Breast epithelium (tissue), 4 donors: ENCODE measurements around the gene FTL. TPM values are rescaled to one million over a fixed set of nuclear protein-coding genes. Genes with fewer than 3 reads are reported as not detected.

Source experiments
- DNase-seq, 2 donors: peaks; one replicate each; pipeline ENCODE4 v3.0.0-alpha.2; 2019; ENCODE audit warnings: low spot score in 2 of 2
- H3K27ac ChIP-seq, 2 donors: fragments of 200-600 bp; sonication (generic) in 1 of 2; one replicate each; pipeline ENCODE4 v1.5.1; 2016 to 2019; ENCODE audit warnings: mild to moderate bottlenecking in 1 of 2
- H3K27me3 ChIP-seq, 2 donors: fragments of 200-600 bp; sonication (generic) in 1 of 2; one replicate each; pipeline versions ENCODE4 v1.5.1 to v1.6.0; 2017 to 2019; ENCODE audit warnings: control low read depth in 1 of 2, mild to moderate bottlenecking in 1 of 2
- H3K36me3 ChIP-seq: fragments of 200-600 bp; one replicate; pipeline ENCODE4 v1.5.1; 2019
- H3K4me1 ChIP-seq, 2 donors: fragments of 200-600 bp; sonication (generic); one replicate each; pipeline ENCODE4 v1.5.1; 2016 to 2019; ENCODE audit warnings: control low read depth in 1 of 2
- H3K4me3 ChIP-seq, 3 donors: fragments of 200-600 bp; sonication (generic); 1 replicate in 2 of 3; 2 replicates in 1 of 3; pipeline ENCODE4 v1.5.1; 2016 to 2019; ENCODE audit warnings: mild to moderate bottlenecking in 3 of 3, moderate library complexity in 2 of 3
- H3K9me3 ChIP-seq, 2 donors: fragments of 200-600 bp; sonication (generic) in 1 of 2; one replicate each; pipeline ENCODE4 v1.5.1; 2016 to 2019; ENCODE audit warnings: control low read depth in 1 of 2
- POLR2A ChIP-seq: fragments of 450-650 bp; IDR thresholded peaks from one replicate; pipeline ENCODE4 v1.6.1; 2016; ENCODE audit warnings: antibody characterized with exemption, mild to moderate bottlenecking, moderate library complexity
- POLR2AphosphoS5 ChIP-seq, 3 donors: sonication (generic); formaldehyde crosslinking; IDR thresholded peaks; one replicate each; pipeline ENCODE4 v1.6.1; 2017; ENCODE audit warnings: antibody characterized with exemption in 3 of 3
- intact Hi-C: fragments of 100-400 bp; cut with DNase I; formaldehyde crosslinking; loops from one replicate; pipeline ENCODE4 v1.15.1; 2023; ENCODE audit warnings: low total_unique reads
- total RNA-seq, 3 donors: library from RNA; depleted of rRNA; stranded (reverse); fragments of >200 nt; gene quantifications; one replicate each; pipeline ENCODE4 v1.1.0, GENCODE V29; 2016
- TF ChIP-seq, protein P1 (sequence below), 3 donors: fragments of 450-650 bp; IDR thresholded peaks; one replicate each; pipeline ENCODE4 v1.5.1; 2016 to 2017; ENCODE audit warnings: antibody characterized with exemption in 3 of 3, mild to moderate bottlenecking in 3 of 3, moderate library complexity in 3 of 3

Gene FTL
- total RNA-seq, 3 donors from 2014 or later = 3,861 to 12,429 (median 4,028) TPM

GRCh38 chr19:49010453-49010852 lies 45.3 kb downstream of the FTL start:
- Histone ChIP-seq H3K4me1 (no peaks in the 10 kb centered on the region), H3K9me3 (no peaks in the 10 kb centered on the region), H3K36me3 (peaks cover 9% of the 10 kb centered on the region), H3K27ac (no peak overlapping the region), H3K4me3 (no peak overlapping the region), H3K27me3 (no peaks in the 10 kb centered on the region)
- intact Hi-C loops = no loop called here
- DNase-seq = no peak
- no peak for TF ChIP-seq POLR2A
- no peak for TF ChIP-seq POLR2AphosphoS5 (IDR thresholded peaks at IDR 0.05)
- TF ChIP-seq, protein P1, sequence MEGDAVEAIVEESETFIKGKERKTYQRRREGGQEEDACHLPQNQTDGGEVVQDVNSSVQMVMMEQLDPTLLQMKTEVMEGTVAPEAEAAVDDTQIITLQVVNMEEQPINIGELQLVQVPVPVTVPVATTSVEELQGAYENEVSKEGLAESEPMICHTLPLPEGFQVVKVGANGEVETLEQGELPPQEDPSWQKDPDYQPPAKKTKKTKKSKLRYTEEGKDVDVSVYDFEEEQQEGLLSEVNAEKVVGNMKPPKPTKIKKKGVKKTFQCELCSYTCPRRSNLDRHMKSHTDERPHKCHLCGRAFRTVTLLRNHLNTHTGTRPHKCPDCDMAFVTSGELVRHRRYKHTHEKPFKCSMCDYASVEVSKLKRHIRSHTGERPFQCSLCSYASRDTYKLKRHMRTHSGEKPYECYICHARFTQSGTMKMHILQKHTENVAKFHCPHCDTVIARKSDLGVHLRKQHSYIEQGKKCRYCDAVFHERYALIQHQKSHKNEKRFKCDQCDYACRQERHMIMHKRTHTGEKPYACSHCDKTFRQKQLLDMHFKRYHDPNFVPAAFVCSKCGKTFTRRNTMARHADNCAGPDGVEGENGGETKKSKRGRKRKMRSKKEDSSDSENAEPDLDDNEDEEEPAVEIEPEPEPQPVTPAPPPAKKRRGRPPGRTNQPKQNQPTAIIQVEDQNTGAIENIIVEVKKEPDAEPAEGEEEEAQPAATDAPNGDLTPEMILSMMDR (IDR thresholded peaks at IDR 0.05) = no peak

DNA sequence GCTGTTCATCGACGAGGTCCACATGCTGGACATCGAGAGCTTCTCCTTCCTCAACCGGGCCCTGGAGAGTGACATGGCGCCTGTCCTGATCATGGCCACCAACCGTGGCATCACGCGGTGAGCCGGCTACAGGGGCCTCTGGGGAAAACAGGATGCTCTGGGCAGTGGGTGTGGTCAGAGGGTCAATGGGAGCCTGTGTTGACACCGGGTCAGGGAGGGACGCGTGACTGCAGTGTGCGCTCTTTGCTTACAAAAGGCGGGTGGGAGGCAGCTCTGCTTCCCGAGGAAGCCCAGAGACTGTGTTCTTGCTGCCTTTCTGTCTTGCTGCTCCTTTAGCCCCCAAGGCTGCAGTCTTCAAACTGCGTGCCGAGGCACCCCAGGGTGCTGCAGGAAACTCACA lies 46.1 kb downstream of the FTL start:
- Histone ChIP-seq H3K4me3 (no peak overlapping the region), H3K9me3 (no peaks in the 10 kb centered on the region), H3K27me3 (no peaks in the 10 kb centered on the region), H3K4me1 (no peaks in the 10 kb centered on the region), H3K36me3 (peaks cover 9% of the 10 kb centered on the region), H3K27ac (no peak overlapping the region)
- TF ChIP-seq POLR2AphosphoS5 (IDR thresholded peaks at IDR 0.05) = no peak
- no peak for TF ChIP-seq POLR2A
- TF ChIP-seq, protein P1 (IDR thresholded peaks at IDR 0.05) = no peak
- intact Hi-C loops = no loop called here
- DNase-seq = no peak

- Histone ChIP-seq H3K36me3 (peaks cover 4% of the 10 kb centered on the region), H3K4me3 (no peak overlapping the region), H3K9me3 (no peaks in the 10 kb centered on the region), H3K27me3 (no peaks in the 10 kb centered on the region), H3K27ac (no peak overlapping the region), H3K4me1 (peaks cover 0 to 4% of the 10 kb centered on the region in 2 donors)
- no peak for DNase-seq
- TF ChIP-seq POLR2AphosphoS5 (IDR thresholded peaks at IDR 0.05) (no peak), POLR2A (no peak)
- TF ChIP-seq, protein P1 (IDR thresholded peaks at IDR 0.05) = no peak
- intact Hi-C loops = no loop called here
Observed at GRCh38 chr19:49014123-49014869, 49.2 kb downstream of the FTL start.

DNA sequence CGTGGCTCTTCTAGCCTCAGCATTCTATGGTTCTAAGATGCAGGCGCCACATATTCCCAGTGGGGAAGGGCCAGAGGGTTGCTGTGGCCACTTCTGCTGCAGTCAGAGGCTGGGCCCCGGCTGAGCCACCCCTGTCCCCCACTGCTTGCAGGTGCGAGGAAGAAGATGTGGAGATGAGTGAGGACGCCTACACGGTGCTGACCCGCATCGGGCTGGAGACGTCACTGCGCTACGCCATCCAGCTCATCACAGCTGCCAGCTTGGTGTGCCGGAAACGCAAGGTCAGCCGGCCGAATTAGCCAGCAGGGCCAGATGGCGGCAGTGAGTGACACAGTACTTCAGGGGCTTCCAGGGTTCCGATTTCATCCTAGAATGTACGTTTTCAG lies 49.8 kb downstream of the FTL start:
- peaks cover 0 to 6% of the 10 kb centered on the region in 2 donors for H3K4me1 ChIP-seq
- DNase-seq = no peak
- TF ChIP-seq, protein P1 (IDR thresholded peaks at IDR 0.05) = no peak
- TF ChIP-seq POLR2A = no peak
- TF ChIP-seq POLR2AphosphoS5 (IDR thresholded peaks at IDR 0.05) = no peak
- no peak overlapping the region for H3K4me3 ChIP-seq
- intact Hi-C loops = no loop called here
- no peaks in the 10 kb centered on the region for H3K9me3 ChIP-seq
- no peaks in the 10 kb centered on the region for H3K27me3 ChIP-seq
- H3K36me3 ChIP-seq = peaks cover 4% of the 10 kb centered on the region
- H3K27ac ChIP-seq = no peak overlapping the region

DNA sequence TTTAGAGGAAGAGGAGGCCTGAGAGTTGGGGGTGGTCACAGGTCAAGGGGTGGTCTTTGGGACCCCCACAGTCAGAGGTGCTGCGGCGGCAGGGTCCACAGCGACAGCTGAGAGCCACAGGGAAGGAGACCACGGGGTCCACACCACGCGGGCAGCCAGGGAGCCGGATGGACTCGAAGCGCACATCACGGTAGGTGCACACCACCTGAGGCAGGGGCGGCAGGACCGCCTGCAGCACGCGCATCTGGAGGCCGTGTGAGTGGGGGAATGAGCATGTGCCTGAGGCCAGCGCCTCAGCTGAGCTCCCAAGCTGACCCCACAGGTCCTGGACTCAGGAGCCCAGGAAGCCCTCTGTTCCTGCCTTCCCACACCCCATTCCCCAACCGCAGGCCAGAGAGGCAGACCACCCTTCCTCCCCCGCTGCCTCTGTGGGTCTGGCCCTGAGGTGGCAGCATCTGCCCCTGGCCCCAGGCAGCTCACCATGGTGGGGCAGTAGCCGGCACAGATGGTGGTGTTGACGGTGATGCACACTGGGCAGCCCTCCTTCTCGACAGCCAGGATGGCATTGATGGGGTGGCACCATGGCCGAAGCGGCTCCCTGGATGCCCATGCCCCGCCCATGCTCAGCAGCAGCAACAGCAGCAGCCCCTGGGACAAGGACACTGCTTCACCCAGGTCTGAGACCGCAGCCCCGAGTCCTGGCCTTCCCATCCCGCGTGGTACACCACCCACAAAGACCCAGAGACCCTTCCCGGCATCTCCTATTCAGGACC lies 51.1 kb downstream of the FTL start:
- intact Hi-C loops = no loop called here
- peaks cover 0 to 6% of the 10 kb centered on the region in 2 donors for H3K4me1 ChIP-seq
- TF ChIP-seq POLR2A (no peak), POLR2AphosphoS5 (IDR thresholded peaks at IDR 0.05) (no peak)
- TF ChIP-seq, protein P1 (IDR thresholded peaks at IDR 0.05) = no peak
- H3K9me3 ChIP-seq = no peaks in the 10 kb centered on the region
- H3K27ac ChIP-seq = no peak overlapping the region
- H3K27me3 ChIP-seq = no peaks in the 10 kb centered on the region
- no peak for DNase-seq
- peaks cover 4% of the 10 kb centered on the region for H3K36me3 ChIP-seq
- H3K4me3 ChIP-seq = no peak overlapping the region
